ENCODE data around the gene VPS13D. TPM values are rescaled to one million over a fixed set of nuclear protein-coding genes. Genes with fewer than 3 reads are reported as not detected.
A peak's percentile ranks its signal among the peaks of the same experiment; 100 is the strongest.

Gene VPS13D
- total RNA-seq, 1 experiment from 2014 or later, result 31.6 TPM

- TF ChIP-seq REST (IDR thresholded peaks at IDR 0.05; ENCODE audit: low read depth), result no peak
- TF ChIP-seq CBX3 (IDR thresholded peaks at IDR 0.05; ENCODE audit: low read depth), result no peak
- no peak for TF ChIP-seq SP1 (IDR thresholded peaks at IDR 0.05; ENCODE audit: low read depth)
- TF ChIP-seq YY1 (IDR thresholded peaks at IDR 0.05; ENCODE audit: extremely low read depth, insufficient replicate concordance, low read depth, low read length), result no peak
- no peak for TF ChIP-seq EZH2phosphoT487 (IDR thresholded peaks at IDR 0.05; ENCODE audit: borderline replicate concordance)
- no peak for TF ChIP-seq POLR2A (IDR thresholded peaks at IDR 0.05; ENCODE audit: borderline replicate concordance, extremely low read depth, insufficient read depth, insufficient read length)
- TF ChIP-seq FOSL1 (IDR thresholded peaks at IDR 0.05; ENCODE audit: low read depth), result no peak
Observed at GRCh38 chr1:12479311-12479710, 249.5 kb downstream of the VPS13D start (continued).

- BruUV-seq (replicated peaks), result no TSS peak
- POLR2A ChIA-PET, result no interaction called here
- peaks cover 72 to 94% of the 10 kb centered on the region in 2 experiments for H3K4me1 ChIP-seq (ENCODE audit: control insufficient read depth in 1 of 2, insufficient read depth in 2 of 2, low read length in 2 of 2)
- no peak overlapping the region for H2AFZ ChIP-seq (ENCODE audit: low read depth, low read length, poor library complexity, severe bottlenecking)
- DNase-seq (ENCODE audit: low read depth, low spot score) (no peak), ATAC-seq (no peak)
- no peaks in the 10 kb centered on the region for H3K27me3 ChIP-seq (ENCODE audit: insufficient read depth, low read length)
- no peaks in the 10 kb centered on the region for H3K36me3 ChIP-seq (ENCODE audit: control insufficient read depth in 1 of 2, insufficient read depth in 2 of 2, low read length in 2 of 2)
- H3K79me2 ChIP-seq (ENCODE audit: insufficient read depth, low read length), result no peaks in the 10 kb centered on the region
- CTCF ChIA-PET, result no interaction called here
- intact Hi-C loops (cut with micrococcal nuclease), result no loop called here
- H3K9me3 ChIP-seq (ENCODE audit: control insufficient read depth in 1 of 2, insufficient read depth in 1 of 2, low read depth in 1 of 2, low read length in 2 of 2), result no peaks in the 10 kb centered on the region
- H3K4me2 ChIP-seq (ENCODE audit: low read length), result peak overlapping the region; percentile 79
- no peak overlapping the region for H3K27ac ChIP-seq (ENCODE audit: low read depth, low read length)
- no peaks in the 10 kb centered on the region for H3K9me2 ChIP-seq (ENCODE audit: insufficient read depth)
- H4K20me1 ChIP-seq (ENCODE audit: insufficient read depth), result no peaks in the 10 kb centered on the region
- H3K4me3 ChIP-seq (replicated peaks in 1 of 2; ENCODE audit: low read depth in 1 of 2, low read length in 2 of 2), result no peak overlapping the region
- RAD21 ChIA-PET (ENCODE audit: low non-redundant PET in 1 of 2, low total read pairs in 2 of 2, uncharacterized antibody in 2 of 2, unreplicated experiment in 2 of 2), result interaction anchor here (0.6 to 0.7 kb wide), 2 partner anchors 94 to 117 kb away, joined by 3 read pairs; no protein-coding TSS in a partner anchor
- H3K9ac ChIP-seq (ENCODE audit: low read length), result peak overlapping the region; percentile 69
- TF ChIP-seq EZH2 (IDR thresholded peaks at IDR 0.05) (no peak), POLR2AphosphoS5 (IDR thresholded peaks at IDR 0.05; ENCODE audit: low read depth, low read length) (no peak), EZH2phosphoT487 (IDR thresholded peaks at IDR 0.05; ENCODE audit: borderline replicate concordance) (no peak), ZBTB33 (IDR thresholded peaks at IDR 0.05; ENCODE audit: extremely low read depth, insufficient replicate concordance, low read length) (no peak), SP1 (IDR thresholded peaks at IDR 0.05; ENCODE audit: low read depth) (no peak), EGR1 (IDR thresholded peaks at IDR 0.05; ENCODE audit: low read depth) (no peak), SIN3A (IDR thresholded peaks at IDR 0.05; ENCODE audit: low read depth) (no peak), TCF7L2 (IDR thresholded peaks at IDR 0.05; ENCODE audit: borderline replicate concordance, extremely low read depth, insufficient read depth, insufficient read length) (no peak), SRF (IDR thresholded peaks at IDR 0.05; ENCODE audit: low read depth) (no peak), ATF3 (IDR thresholded peaks at IDR 0.05) (no peak), ELF1 (IDR thresholded peaks at IDR 0.05; ENCODE audit: borderline replicate concordance, low read depth) (no peak), POLR2A (IDR thresholded peaks at IDR 0.05; ENCODE audit: borderline replicate concordance, extremely low read depth, insufficient read depth, insufficient read length) (no peak), CTCF (IDR thresholded peaks at IDR 0.05 in 2 of 3, conservative IDR thresholded peaks at IDR 0.05 in 1 of 3; ENCODE audit: borderline replicate concordance in 1 of 3, insufficient read depth in 1 of 3, low read depth in 2 of 3, low read length in 2 of 3) (no peak), JUND (IDR thresholded peaks at IDR 0.05) (no peak), ZNF274 (IDR thresholded peaks at IDR 0.05; ENCODE audit: low read depth, low read length) (no peak)
Observed at GRCh38 chr1:12480041-12480440, 250.2 kb downstream of the VPS13D start.

Data from HCT116 (cell line).